Gastrocnemius medialis (tissue), 4 donors: Measurements from ENCODE around the gene CEP70.

Experiments
- POLR2A ChIP-seq, 2 donors: fragments of 450-650 bp; IDR thresholded peaks; one replicate each; pipeline ENCODE4 v1.6.1; 2017; ENCODE audit warnings: antibody characterized with exemption in 2 of 2, mild to moderate bottlenecking in 2 of 2, moderate library complexity in 2 of 2
- TF ChIP-seq, protein P1 (sequence below), 5 experiments: fragments of 450-650 bp in 3 of 5; fragments of 200-600 bp in 2 of 5; sonication (generic) in 2 of 5; IDR thresholded peaks in 4 of 5; conservative IDR thresholded peaks in 1 of 5; 1 replicate in 4 of 5; 2 replicates in 1 of 5; pipeline ENCODE4 v1.5.1; 2016 to 2019; ENCODE audit warnings: antibody characterized with exemption in 5 of 5, mild to moderate bottlenecking in 3 of 5, moderate library complexity in 3 of 5

DNA sequence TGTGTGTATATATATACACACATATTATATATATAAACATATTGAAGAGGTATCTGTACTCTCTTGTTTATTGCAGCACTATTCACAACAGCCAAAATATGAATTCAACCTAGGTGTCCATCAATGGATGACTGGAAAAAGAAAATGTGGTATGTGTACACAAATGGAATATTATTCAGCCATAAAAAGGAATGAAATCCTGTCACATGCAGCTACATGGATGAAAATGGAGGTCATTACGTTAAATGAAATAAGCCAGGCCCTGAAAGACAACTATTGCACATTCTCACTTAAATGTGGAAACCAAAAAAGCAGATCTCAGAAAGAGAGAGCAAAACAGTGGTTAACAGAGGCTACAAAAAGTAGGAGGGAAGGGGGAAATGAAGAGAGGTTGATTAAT is 49.5 kb downstream of the CEP70 start:
- TF ChIP-seq, protein P1, sequence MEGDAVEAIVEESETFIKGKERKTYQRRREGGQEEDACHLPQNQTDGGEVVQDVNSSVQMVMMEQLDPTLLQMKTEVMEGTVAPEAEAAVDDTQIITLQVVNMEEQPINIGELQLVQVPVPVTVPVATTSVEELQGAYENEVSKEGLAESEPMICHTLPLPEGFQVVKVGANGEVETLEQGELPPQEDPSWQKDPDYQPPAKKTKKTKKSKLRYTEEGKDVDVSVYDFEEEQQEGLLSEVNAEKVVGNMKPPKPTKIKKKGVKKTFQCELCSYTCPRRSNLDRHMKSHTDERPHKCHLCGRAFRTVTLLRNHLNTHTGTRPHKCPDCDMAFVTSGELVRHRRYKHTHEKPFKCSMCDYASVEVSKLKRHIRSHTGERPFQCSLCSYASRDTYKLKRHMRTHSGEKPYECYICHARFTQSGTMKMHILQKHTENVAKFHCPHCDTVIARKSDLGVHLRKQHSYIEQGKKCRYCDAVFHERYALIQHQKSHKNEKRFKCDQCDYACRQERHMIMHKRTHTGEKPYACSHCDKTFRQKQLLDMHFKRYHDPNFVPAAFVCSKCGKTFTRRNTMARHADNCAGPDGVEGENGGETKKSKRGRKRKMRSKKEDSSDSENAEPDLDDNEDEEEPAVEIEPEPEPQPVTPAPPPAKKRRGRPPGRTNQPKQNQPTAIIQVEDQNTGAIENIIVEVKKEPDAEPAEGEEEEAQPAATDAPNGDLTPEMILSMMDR (IDR thresholded peaks at IDR 0.05 in 4 of 5, conservative IDR thresholded peaks at IDR 0.05 in 1 of 5) = no peak
- TF ChIP-seq POLR2A (IDR thresholded peaks at IDR 0.05) = no peak
